Measurements from ENCODE around the gene CREBZF.

DNA sequence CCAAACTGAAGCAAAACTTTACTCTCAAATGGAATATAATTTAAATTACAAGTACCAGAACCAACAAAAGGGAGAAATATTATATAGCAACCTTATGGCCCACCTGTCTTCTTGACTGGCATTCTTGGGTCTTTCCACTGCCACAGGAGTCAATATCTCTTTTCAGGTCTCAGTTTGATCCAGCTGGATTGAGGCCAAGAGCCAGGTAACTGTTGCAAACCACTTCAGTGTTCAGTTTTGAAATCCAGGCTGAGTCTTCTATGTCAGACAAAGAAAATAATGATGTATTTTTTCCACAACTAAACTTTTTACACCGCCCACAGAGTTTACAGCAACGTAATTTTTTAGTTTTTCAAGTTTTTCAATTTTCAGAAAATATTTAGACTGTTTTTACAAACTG is 38.4 kb downstream of the CREBZF start:
- TF ChIP-seq, protein P1, sequence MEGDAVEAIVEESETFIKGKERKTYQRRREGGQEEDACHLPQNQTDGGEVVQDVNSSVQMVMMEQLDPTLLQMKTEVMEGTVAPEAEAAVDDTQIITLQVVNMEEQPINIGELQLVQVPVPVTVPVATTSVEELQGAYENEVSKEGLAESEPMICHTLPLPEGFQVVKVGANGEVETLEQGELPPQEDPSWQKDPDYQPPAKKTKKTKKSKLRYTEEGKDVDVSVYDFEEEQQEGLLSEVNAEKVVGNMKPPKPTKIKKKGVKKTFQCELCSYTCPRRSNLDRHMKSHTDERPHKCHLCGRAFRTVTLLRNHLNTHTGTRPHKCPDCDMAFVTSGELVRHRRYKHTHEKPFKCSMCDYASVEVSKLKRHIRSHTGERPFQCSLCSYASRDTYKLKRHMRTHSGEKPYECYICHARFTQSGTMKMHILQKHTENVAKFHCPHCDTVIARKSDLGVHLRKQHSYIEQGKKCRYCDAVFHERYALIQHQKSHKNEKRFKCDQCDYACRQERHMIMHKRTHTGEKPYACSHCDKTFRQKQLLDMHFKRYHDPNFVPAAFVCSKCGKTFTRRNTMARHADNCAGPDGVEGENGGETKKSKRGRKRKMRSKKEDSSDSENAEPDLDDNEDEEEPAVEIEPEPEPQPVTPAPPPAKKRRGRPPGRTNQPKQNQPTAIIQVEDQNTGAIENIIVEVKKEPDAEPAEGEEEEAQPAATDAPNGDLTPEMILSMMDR (IDR thresholded peaks at IDR 0.05), result no peak
- no peak for TF ChIP-seq EZH2 (IDR thresholded peaks at IDR 0.05; ENCODE audit: borderline replicate concordance, insufficient read depth, low read depth, low read length, poor library complexity, severe bottlenecking)

Measured in B cell (primary cell).